HepG2 (cell line): ENCODE measurements around the gene JPH3. TPM values are rescaled to one million over a fixed set of nuclear protein-coding genes. Genes with fewer than 3 reads are reported as not detected.
A peak's percentile ranks its signal among the peaks of the same experiment; 100 is the strongest.

Experiments used
- ATAC-seq: fragments of 200-7000 bp; cut with Tn5 transposase; 3 replicates; pipeline ENCODE4 v1.9.1; 2020; ENCODE audit warnings: mild to moderate bottlenecking, moderate library complexity
- BruUV-seq: library from RNA; stranded (reverse); fragments of 400-500 nt; replicated peaks from 2 replicates; lab custom pipeline; 2021; lab: Mats Ljungman, UMichigan
- CTCF ChIA-PET: fragments of 300-600 bp; formaldehyde crosslinking; extraction: SDS; loops from one replicate; lab custom pipeline; 2021; ENCODE audit warnings: low total read pairs, inconsistent platforms, low intra/inter-chr PET ratio; lab: Yijun Ruan, JAX
- POLR2A ChIA-PET: fragments of 350-600 bp; sonication (Branson Sonifier 250); formaldehyde crosslinking; loops from one replicate; lab custom pipeline; 2020; ENCODE audit warnings: antibody characterized with exemption, inconsistent platforms; lab: Yijun Ruan, JAX
- DNase-seq: peaks from one replicate; pipeline ENCODE4 v3.0.0-alpha.2; 2015; ENCODE audit warnings: low spot score
- FAIRE-seq: peaks from 3 replicates; lab custom pipeline; 2011; peaks lifted over from hg19 to GRCh38; lab: Jason Lieb, UNC
- H2AFZ ChIP-seq: one replicate; pipeline ENCODE4 v1.6.1; 2011; ENCODE audit warnings: low read length, inconsistent platforms
- H3K27ac ChIP-seq: fragments of 300-600 bp; 3 replicates; pipeline ENCODE4 v1.8.0; 2011; ENCODE audit warnings: mixed run types, mild to moderate bottlenecking, mixed read lengths, low read length, inconsistent platforms; ENCODE audit not compliant: insufficient read depth; ENCODE audit errors: extremely low read length
- H3K27me3 ChIP-seq, 2 experiments: fragments of 200-600 bp in 1 of 2; 2 replicates in 1 of 2; 3 replicates in 1 of 2; pipeline versions ENCODE4 v1.6.0 to v1.8.0; 2011; ENCODE audit warnings: low read length in 2 of 2, mild to moderate bottlenecking in 2 of 2, moderate library complexity in 2 of 2, inconsistent platforms in 1 of 2; ENCODE audit not compliant: insufficient read depth in 2 of 2, control insufficient read depth in 1 of 2
- H3K36me3 ChIP-seq, 2 experiments: fragments of 200-600 bp in 1 of 2; replicated peaks in 1 of 2; 2 replicates in 1 of 2; 3 replicates in 1 of 2; pipeline versions ENCODE4 v1.5.1 to v1.8.0; 2011; ENCODE audit warnings: low read length in 2 of 2, inconsistent platforms in 1 of 2; ENCODE audit not compliant: insufficient read depth in 2 of 2, control insufficient read depth in 1 of 2
- H3K4me1 ChIP-seq: 2 replicates; pipeline ENCODE4 v1.5.1; 2012; ENCODE audit warnings: low read length, inconsistent platforms; ENCODE audit not compliant: insufficient read depth
- H3K4me2 ChIP-seq: 2 replicates; pipeline ENCODE4 v1.6.0; 2011; ENCODE audit warnings: low read depth, low read length, inconsistent platforms
- H3K4me3 ChIP-seq, 3 experiments: fragments of 200-600 bp in 1 of 3; sonication (generic), shearing (Covaris generic) in 1 of 3; replicated peaks in 1 of 3; 2 replicates each; pipeline ENCODE4 v1.5.1; 2011 to 2016; ENCODE audit warnings: low read length in 3 of 3, inconsistent platforms in 2 of 3, low read depth in 2 of 3, mild to moderate bottlenecking in 2 of 3, control low read depth in 1 of 3, mixed read lengths in 1 of 3; ENCODE audit not compliant: insufficient read depth in 1 of 3
- H3K79me2 ChIP-seq: one replicate; pipeline ENCODE4 v1.6.1; 2011; ENCODE audit warnings: low read length, inconsistent platforms; ENCODE audit not compliant: insufficient read depth
- H3K9ac ChIP-seq: 2 replicates; pipeline ENCODE4 v1.6.0; 2011; ENCODE audit warnings: mild to moderate bottlenecking, low read depth, low read length, inconsistent platforms; ENCODE audit not compliant: insufficient read depth
- H3K9me3 ChIP-seq: 2 replicates; pipeline ENCODE4 v1.5.1; 2012; ENCODE audit warnings: mild to moderate bottlenecking, low read length
- H4K20me1 ChIP-seq: 2 replicates; pipeline ENCODE4 v1.6.0; 2011; ENCODE audit warnings: inconsistent platforms, mild to moderate bottlenecking, low read length, moderate library complexity; ENCODE audit not compliant: insufficient read depth
- NCOA1 ChIP-seq: sonication (generic); formaldehyde crosslinking; IDR thresholded peaks from 2 replicates; pipeline ENCODE4 v1.9.0; 2021; ENCODE audit warnings: missing genetic modification reagents
- RBM22 ChIP-seq: fragments of 200-400 bp; formaldehyde crosslinking; optimal IDR thresholded peaks from 2 replicates; pipeline ENCODE3; 2017; ENCODE audit warnings: mild to moderate bottlenecking, low read length, moderate library complexity
- YEATS4 ChIP-seq: sonication (generic); formaldehyde crosslinking; IDR thresholded peaks from 2 replicates; pipeline ENCODE4 v1.4.0; 2020; ENCODE audit warnings: missing genetic modification reagents, borderline replicate concordance
- ZNF263 ChIP-seq: sonication (generic); formaldehyde crosslinking; IDR thresholded peaks from 2 replicates; pipeline ENCODE4 v1.4.0; 2020; ENCODE audit warnings: missing genetic modification reagents
- WGBS: methylation state at CpG from one replicate; pipeline ENCODE4 v1.1.6; 2017; ENCODE audit warnings: low lambda C conversion rate; 5-methylcytosine and 5-hydroxymethylcytosine counted together
- in situ Hi-C: cut with HindIII; loops from 2 replicates; pipeline ENCODE4 v1.10.0; 2017; ENCODE audit warnings: low pct_unique_long_range_greater_than_20kb; ENCODE audit not compliant: extremely low pct_ligation_motif_present
- intact Hi-C: fragments of 100-400 bp; cut with micrococcal nuclease; formaldehyde crosslinking; loops from one replicate; pipeline ENCODE4 v1.10.0; 2022; ENCODE audit not compliant: unreplicated experiment
- polyA plus RNA-seq, 8 experiments: library from polyadenylated mRNA; depleted of rRNA in 3 of 8; stranded (reverse) in 7 of 8; unstranded in 1 of 8; fragments of >200 nt; fragmentation: Illumina TruSeq in 4 of 8; extraction: Trizol in 4 of 8; gene quantifications; 2 replicates each; pipeline versions ENCODE4 v1.2.1 to v1.2.3, GENCODE V29; 2011 to 2016; ENCODE audit warnings: low read depth in 4 of 8, missing spikeins in 1 of 8, mixed read lengths in 1 of 8; ENCODE audit not compliant: insufficient read depth in 1 of 8
- total RNA-seq, 5 experiments: library from RNA; depleted of rRNA; stranded (reverse); fragments of >200 nt; fragmentation: Illumina TruSeq; extraction: Trizol; gene quantifications; 2 replicates each; pipeline ENCODE4 v1.2.3, GENCODE V29; 2016; ENCODE audit warnings: low read depth in 1 of 5
- TF ChIP-seq, protein P1 (sequence below): sonication (generic); formaldehyde crosslinking; IDR thresholded peaks from 2 replicates; pipeline ENCODE4 v1.4.0; 2020; ENCODE audit warnings: missing genetic modification reagents, mild to moderate bottlenecking, borderline replicate concordance

The JPH3 gene
- total and polyA plus RNA-seq, 2 of the 13 experiments (the other 11 are each of a cell fraction or from before 2014, with no cell fraction given), result not detected

DNA sequence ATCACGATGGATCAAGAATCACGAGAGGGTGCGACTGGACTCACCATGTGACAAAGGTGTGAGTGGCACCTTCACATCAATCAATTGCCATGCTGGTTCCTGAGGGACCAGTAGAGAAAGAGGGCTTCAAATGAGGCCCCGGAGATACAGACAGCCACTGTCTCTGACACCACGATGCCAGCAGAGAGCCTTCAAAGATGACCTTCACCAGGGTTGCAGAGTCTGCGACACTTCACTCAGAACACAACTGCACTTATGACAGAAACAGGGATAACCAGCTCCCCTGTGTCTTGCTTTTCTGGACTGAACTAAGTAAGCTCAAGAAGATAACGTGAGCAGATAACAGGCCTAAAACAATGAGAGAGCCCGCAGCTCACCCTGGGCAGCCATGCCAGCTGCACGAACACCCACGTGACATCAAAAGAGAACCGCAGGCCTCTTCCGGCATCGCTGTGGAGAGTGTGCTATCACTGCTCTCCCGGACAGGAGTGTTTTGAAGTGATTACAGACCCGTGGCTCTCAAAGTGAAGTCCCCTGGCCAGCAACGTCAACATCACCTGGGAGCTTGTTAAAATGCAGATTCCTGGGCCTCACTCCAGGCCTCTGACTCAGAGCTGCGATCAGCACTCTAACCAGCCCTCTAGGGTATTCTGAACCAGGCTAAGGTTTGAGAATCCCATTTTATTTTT, 127.1 kb downstream of the JPH3 start (continued):
- TF ChIP-seq, protein P1, sequence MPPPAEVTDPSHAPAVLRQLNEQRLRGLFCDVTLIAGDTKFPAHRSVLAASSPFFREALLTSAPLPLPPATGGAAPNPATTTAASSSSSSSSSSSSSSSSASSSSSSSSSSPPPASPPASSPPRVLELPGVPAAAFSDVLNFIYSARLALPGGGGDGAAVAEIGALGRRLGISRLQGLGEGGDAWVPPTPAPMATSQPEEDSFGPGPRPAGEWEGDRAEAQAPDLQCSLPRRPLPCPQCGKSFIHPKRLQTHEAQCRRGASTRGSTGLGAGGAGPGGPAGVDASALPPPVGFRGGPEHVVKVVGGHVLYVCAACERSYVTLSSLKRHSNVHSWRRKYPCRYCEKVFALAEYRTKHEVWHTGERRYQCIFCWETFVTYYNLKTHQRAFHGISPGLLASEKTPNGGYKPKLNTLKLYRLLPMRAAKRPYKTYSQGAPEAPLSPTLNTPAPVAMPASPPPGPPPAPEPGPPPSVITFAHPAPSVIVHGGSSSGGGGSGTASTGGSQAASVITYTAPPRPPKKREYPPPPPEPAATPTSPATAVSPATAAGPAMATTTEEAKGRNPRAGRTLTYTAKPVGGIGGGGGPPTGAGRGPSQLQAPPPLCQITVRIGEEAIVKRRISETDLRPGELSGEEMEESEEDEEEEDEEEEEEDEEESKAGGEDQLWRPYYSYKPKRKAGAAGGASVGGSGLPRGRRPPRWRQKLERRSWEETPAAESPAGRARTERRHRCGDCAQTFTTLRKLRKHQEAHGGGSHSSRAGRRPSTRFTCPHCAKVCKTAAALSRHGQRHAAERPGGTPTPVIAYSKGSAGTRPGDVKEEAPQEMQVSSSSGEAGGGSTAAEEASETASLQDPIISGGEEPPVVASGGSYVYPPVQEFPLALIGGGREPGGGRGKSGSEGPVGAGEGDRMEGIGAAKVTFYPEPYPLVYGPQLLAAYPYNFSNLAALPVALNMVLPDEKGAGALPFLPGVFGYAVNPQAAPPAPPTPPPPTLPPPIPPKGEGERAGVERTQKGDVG (CRISPR knock-in tag), result no peak
- TF ChIP-seq NCOA1 (CRISPR knock-in tag), result no peak

DNA sequence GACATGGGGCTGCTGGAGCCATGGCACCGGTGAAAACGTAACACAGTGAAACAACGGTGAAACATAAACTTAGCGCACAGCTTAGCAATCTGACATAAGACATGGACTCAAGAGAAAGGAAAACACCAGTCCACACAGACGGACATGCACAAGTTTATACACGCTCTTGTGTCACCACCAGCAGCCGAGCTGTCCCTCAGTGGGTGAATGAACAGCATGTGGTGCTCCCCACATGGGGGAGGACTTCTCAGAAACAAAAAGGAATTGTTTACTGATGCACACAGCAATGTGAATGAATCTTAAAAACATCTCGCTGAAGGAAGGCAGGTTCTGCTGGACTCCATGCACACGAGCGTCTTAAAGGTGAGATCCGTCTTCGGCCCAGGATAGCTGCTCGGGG, 129.3 kb downstream of the JPH3 start:
- FAIRE-seq, result no peak
- BruUV-seq, result no TSS peak

More for the DNA sequence above, 129.3 kb downstream of the JPH3 start:
- peak; percentile 65 for TF ChIP-seq ZNF263 (CRISPR knock-in tag)
- no peak for TF ChIP-seq YEATS4 (CRISPR knock-in tag)
- peak; percentile 21 for TF ChIP-seq RBM22
- Histone ChIP-seq H2AFZ (no peak overlapping the region), H3K9me3 (no peaks in the 10 kb centered on the region), H3K9ac (no peak overlapping the region), H4K20me1 (no peaks in the 10 kb centered on the region), H3K27ac (no peak overlapping the region), H3K27me3 (no peaks in the 10 kb centered on the region), H3K4me2 (no peak overlapping the region), H3K4me1 (no peaks in the 10 kb centered on the region), H3K4me3 (no peak overlapping the region), H3K79me2 (peaks cover 6% of the 10 kb centered on the region), H3K36me3 (peaks cover 28 to 52% of the 10 kb centered on the region in 2 experiments)
- ATAC-seq, result no peak
- 96% methylated on average over 13 of the region's 13 CpGs for WGBS
- ChIA-PET POLR2A (no interaction called here), CTCF (no interaction called here)
- in situ Hi-C loops, result no loop called here
- no peak for DNase-seq
- intact Hi-C loops, result no loop called here
